ENCODE measurements around the gene DNPH1.

GRCh38 chr6:43262000-43262779, 32.9 kb upstream of the DNPH1 start:
- TF ChIP-seq POLR2A (IDR thresholded peaks at IDR 0.05): no peak
- no peak for TF ChIP-seq CTCF (IDR thresholded peaks at IDR 0.05)
